Putamen (tissue), 1 donor: ENCODE measurements around the gene PDE4D.

ENCODE experiments used
- DNase-seq: peaks from one replicate; pipeline ENCODE4 v3.0.0-alpha.2; 2016; ENCODE audit warnings: low spot score

The PDE4D gene

DNA sequence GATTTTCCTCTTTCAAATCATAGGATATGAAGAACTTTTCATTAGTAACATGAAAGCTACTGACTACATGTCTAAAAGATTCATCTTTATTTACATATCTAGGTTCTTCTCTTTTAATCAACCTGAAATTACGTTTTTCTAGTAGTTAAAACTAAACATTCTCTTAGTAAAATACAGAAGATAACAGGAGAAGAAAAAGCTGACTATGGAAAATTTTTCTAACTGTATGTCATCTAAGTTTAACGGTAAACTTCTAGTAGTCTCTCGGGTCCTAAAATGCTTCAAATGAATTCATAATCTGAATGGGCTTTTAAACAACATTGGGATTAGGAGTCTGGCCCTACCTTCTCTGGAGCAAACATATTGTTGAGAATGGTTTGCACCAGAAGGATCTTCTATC, 151.9 kb downstream of the PDE4D start:
- no peak for DNase-seq

DNA sequence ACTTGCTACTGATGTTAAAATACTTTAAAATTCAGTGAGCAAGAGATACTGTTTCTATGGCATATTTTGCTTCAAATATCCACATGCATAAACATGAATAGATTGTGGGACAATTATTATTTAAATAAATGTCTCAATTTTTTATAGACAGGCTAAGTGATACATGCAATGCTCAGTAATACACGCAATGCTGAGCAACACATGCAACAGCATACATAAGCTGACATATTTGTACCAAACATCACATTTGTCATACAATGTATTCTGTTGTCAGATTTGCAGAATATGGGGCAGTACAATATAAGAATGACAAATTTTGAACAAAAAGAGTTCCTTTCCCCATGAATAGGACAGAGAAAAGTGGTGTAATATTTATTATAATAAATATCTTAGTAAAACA, 155.5 kb downstream of the PDE4D start:
- DNase-seq = no peak

DNA sequence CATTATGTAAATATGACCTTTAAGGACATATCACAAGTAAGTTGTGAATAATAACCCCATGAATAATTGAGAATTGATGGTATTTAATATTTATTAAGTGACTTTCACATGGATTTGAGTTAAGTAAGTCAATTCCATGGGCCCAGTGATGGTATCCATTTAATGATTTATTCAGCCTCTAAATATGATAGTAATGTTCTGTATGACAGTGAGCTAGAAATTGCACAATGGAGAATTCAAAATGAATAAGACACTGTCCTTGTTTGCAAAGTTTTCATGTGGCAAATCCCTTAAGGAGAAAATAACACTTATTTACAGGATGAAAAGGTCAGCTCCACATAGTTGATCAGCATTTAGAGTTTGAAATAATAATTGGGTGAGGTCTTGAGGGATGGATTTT, 160.7 kb downstream of the PDE4D start:
- DNase-seq = no peak

DNA sequence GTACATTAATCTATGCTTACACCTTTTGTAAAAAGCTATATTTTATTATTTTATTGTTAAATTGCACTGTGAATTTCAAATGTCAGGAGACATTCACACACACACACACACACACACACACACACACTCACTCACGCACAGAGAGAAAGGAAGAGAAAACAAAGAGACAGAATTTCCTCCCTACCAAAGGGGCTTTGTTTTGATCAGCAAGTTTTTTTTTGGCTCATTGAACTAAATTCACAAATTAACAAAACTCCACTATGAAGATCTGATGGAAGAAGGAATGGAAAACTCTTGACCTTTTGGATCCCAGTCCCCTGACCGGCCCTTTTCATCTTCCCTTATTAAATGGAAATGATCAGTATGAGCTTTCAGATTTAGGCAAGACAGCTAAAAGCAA, 161.2 kb downstream of the PDE4D start:
- no peak for DNase-seq

DNA sequence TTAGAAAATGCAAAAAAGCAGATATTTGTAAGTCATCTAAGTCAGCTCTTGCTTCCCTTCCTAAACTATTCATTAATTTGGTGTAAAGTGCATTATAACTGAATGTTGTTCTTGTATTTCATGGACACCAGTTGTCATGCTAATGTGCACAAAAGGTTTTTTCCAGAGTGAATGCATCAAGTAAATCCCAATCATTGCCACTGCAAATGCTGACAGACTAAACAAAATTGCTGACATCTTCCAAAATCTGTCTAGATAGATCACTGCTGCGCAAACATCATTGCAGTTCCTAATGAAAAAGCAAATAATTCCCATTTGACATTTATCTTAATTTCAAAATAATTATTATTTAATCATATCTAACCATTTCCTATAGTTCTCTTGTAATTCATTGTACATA, 161.7 kb downstream of the PDE4D start:
- DNase-seq = no peak

DNA sequence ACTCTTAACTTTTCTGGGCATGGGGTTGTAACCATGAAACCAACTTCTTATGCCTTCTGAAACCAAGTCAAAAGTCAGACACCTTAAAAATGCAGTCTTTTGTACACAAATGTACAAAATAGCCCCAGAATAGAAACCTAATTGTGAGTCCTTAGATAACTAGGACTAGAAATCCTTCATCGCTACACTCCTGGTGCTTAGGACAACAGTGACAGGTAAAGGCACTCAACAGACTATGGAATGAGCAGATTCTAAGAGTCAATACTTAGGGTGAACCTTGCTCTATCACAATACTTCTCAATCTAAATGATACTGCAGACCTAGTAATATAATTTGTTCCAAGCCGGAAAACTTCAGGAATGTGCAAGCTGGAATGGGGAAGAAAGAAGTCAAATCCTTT, 163.7 kb downstream of the PDE4D start:
- no peak for DNase-seq

DNA sequence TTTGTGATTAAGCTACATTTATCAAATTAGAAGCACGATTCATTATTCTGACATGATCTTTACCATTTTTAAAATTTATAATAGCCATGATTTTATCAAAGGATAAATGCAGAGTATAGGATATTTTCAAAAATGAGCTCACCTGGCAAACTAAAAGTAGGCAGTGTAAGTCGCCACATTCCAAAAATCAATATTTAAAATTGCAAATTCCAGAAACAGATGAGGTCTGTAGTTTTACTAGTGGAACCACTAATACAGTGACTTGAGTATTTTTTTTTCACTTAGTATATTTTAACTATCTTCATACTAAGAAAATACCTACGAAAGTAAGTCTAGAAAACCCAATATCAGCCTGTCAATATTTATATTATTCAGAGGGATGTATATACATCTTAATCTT, 164.2 kb downstream of the PDE4D start:
- DNase-seq = no peak

DNA sequence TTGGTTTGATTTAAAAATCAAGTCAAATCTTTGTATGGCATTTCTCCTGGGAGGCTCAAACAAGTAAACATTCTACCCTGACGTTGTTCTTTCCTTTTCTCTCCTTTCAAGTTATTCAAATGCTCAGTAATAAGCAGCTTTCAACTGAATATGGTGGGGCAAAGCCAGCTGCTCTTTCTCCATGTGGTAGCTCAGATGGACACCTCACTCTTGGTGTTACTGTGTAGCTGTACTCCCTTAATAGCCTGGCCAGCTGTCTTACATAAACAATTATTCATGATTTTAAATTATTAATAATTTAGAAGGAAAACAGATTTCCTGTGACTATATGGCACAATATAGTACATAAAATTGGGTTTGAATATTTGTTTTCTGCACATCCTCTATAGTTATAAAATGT, 165.2 kb downstream of the PDE4D start:
- DNase-seq = no peak

DNA sequence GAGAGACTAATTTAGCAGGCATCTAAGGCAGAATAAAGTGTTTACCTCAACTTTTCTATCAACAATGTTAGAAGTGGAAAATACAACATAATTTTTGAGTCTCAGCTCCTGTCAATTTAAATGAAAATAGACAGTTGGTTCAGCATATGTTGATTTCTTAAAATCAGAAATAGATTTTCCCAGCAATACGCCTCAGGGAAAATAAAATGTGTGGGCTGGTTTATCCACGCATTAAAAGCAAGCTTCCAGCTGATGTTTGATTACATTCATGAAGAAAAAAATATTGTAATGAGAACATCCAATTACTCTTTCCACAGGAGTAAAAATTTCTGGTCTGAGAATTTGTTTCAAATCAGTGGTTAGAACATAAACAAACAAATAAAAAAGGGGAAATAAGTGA, 166.3 kb downstream of the PDE4D start:
- DNase-seq = no peak

DNA sequence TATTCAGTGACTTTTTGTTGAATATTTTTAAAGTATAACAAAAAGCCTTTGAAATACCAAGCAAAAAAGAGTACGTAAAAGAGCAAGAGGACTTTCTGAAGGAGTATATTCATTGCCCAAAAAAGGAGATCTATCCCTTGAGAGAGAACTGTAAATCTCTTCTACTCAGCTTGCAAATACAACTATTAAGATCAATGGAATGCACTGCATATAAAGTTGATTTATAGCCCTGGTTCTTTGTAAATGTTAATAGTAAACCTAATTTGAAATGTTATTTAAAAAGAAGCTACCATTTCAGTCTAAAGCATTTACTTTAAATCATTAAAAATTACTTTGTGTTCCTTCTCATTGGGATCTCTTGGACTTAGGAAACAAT, 168.1 kb downstream of the PDE4D start:
- no peak for DNase-seq

DNA sequence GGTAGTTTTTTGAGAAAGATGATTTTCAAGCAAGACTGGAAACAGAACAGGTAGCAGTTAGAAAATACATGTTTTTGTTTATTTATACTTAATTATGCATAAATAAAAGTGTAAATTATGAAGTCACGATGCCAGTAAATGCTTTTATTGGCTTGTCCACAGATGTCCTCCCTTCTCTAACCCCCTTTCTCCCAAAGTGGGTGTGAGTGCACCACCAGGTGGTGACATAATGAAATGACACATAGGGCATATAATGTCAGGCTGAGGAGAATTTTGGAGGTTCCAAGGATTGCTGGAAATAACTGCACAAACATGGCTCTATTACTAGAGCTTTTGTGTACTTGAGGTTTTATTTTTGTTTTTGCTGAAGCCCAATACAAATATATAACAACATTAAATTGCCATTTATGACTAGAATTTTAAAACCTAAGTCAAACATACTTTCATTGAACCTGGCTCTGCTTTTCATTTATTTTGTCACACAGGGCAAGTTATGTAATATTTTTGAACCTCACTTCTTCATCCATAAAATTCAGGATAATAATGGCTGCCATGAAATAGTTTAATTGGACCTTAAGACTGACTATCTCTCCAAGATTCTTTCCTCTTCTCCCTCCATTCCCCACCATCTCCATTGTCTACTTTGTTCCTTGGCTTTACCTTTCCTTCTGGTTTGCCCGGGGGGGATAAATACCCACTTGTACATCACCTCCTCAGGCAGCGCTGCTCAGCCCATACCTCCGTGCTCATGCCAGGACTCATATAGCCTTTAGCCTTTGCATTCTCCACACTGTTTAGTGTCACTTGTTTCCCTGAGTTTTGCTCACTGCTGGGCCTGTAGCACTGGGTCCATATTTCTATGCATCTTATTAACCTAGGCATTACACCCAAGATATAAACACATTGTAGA, 168.8 kb downstream of the PDE4D start:
- DNase-seq = no peak

DNA sequence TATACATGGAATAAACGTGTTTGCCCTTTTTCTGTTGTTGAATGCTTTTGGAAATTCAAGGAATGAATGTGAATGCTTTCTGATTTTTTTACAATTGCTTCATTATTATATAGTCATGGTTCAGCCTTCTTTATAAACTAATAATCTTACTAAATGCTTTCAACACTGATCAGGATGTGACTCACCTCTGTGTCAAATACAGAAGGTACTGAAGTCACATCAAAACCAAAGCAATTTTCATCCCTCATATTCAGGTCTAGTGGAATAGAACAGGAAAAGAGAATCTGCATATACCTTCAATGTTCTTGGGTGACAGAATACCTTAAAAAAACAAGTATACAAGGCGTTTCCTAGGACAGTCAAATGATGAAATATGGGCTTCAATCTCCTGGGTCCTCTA, 170.7 kb downstream of the PDE4D start:
- peak; percentile 16 for DNase-seq

DNA sequence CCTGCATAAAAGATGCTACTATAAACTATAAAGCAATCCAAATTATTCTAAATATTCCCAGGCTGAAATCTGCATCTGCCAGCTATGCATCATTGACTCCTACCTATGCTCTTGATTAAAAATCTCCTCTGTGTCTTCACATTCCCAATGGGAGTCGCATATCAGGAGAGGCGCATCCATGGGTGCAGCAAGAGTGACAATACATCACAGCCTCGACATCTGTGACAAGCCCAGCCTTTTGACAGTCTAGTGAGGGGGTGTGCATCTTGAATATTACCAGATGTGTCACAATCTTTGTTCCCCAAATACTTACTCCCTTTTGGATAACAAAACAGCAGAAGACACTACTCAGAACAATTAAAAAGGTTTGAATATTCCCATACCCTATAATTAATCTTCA, 171.8 kb downstream of the PDE4D start:
- DNase-seq = peak; percentile 59

DNA sequence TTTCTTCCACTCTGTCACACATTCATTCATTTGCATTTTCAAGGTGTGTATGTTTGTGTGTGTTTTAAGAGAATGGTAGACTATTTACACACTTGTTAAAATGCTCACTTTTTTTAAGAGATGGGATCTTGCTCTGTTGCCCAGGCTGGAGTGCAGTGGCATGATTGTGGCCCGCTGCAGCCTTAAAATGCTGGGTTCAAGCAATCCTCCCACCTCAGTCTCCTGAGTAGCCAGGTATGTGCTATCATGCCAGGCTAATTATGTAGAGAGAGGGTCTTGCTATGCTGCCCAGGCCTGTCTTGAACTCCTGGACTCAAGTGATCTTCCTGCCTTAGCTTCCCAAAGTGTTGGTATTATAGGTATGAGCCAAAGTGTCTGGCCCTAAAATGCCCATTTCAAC, 173.5 kb downstream of the PDE4D start:
- DNase-seq = no peak

DNA sequence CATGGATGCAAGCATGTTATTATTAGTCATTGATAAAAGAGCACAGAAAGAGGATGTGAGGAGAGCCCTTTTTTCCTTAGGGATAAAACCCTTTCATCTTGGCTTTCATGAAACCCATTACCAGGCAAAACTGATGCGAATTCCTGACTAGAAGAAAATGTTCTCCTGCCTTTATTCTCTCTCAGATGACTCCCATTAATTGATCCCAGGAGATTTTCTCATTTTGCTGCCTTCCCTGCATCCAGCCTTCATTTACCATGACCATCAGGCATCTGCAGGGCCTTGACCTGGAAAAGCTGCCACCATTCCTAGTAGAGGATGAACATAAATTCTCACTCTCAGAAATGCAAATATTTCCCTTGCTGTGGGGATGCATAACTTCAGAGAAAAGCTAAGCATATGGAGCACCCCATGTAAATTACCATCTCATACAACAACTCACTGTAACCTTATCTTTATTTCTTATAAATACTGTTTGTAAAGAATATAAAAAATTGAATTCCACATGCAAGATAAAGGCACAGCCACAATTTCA, 176.5 kb downstream of the PDE4D start:
- no peak for DNase-seq

DNA sequence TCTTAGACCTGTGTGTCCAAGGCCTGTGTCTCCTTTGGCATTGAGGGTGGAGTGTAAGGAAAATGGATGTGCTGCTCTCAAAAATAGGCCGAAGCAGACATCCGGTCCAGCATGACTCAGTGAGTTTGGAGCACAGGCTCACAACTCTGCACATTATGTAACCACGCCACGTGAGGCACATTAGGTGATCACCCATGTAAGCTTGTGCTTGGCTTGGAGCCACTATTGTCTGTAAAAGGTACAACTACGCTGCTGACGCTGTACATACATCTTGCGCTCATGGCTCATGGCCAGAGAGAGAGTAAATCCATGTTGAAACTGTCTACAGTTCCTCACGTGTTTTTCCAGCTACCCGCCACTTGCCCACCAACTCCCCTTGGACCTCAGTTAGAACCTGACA, 177.5 kb downstream of the PDE4D start:
- no peak for DNase-seq

DNA sequence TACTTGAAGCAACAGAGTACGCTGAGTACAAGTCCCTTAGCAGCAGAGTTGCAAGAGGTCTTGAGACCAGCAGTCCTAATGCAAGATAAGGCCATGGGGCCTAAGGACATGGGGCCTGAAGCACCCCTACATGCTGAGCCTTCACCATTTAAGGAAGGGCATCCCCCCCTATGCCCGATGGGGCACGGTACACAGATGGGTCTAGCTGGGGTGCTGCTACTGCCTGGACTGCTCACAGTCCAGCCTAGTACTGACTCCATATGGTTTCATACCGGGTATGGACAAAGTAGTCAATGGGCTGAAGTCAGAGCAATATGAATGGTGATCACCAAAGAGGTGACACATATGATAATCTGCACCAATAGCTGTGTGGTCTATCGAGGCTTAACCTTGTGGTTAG, 178.3 kb downstream of the PDE4D start:
- DNase-seq = no peak

DNA sequence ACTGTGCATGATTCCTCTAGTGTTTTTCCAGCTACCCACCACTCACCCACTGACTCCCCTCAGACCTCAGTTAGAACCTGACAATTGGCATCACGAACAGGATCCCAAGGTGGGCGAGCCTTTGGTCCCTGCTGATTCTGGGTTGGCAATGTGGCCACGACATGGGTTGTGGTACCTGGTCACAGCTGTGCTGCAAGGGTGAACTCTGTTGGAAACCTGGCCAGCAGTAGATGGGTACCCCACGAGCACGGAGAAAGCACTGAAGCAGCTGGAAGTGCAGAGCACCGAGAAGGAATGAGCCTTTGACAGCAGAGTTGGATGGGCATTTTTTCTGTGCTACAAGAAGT, 180.1 kb downstream of the PDE4D start:
- DNase-seq = no peak

DNA sequence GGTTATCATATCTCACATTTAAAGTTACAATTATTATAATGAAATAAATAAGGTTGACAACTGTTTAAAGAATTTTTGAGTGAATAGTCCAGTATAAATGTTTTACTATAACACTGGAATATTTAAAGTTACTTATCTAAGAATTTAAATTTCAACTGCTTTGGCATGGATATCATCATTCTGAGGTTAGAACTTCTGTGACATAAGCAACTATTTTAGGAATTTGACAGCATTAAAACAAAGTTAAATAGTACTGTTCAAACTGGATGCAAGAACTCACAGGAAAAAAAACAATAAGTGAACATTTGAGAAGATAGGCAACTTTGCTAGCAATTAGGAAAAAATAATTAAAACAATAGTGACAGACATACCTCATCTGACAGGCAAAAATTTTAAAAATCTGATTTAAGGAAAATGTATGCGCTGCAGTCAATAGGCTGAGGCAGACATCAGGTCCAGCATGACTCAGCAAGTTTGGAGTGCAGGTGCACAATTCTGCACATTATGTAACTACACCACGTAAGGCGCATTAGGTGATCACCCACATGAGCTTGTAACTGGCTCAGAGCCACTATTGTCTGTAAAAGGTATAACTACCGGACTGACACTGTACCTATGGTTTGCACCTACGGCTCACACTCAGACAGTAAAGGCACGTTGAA, 180.6 kb downstream of the PDE4D start:
- DNase-seq = no peak

DNA sequence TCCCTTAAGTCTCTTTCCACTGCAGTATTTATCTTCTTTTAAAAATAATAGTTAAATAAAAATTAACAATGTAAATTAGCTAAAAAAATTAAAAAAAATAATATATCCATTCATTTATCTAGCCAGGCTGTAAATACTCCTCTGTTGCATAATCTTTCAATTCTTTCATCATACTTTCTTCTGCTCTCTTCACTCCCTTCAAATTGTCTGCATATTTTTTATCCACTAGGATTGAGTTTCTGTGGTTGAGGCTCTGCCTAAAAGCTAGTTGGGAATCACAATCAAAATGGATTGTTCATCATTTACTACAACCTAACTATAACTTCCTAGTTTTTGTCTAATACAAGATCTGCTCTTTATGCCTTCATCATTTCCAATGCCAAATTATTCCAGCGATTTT, 182.2 kb downstream of the PDE4D start:
- no peak for DNase-seq

DNA sequence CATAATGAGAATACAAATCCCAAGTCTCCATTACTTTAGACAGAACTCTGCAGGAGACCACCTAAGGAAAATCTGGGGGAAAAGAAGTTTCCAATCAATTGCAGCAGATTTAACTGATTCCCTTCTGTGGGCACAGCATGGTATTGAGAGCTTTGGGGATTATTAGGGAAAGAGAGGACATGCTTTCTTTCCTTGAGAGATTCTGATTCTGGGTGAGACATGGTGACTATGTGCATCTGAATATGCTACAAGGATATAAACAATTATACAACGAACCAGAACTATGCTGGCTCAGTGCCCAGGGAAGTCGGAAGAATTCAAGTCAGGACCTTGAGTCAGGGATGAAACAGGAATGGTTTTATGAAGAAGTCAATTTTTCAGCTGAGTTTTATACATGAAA, 183.7 kb downstream of the PDE4D start:
- no peak for DNase-seq

DNA sequence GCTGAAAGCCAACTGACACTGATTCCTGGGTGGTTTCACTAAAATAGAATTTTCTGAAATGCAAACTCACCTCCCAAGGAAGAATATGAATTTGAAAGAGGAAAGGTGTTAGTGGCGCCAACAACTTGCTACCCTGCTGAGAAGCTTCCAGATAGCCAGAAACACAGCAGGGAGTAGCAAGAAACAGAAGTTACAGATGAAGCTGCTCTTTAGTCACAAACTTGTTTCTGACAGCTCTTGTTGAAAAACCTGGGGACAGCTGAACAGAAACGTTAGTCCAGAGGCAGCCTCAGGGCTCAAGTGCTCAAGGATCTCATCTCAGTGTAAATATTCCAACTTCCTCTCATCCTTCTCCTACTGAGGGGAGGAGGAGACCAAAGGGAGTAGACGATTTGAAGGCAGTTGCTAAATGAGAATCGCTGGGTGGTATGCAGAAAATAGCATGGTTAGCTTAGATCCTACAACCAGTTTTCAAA, 184.1 kb downstream of the PDE4D start:
- no peak for DNase-seq

DNA sequence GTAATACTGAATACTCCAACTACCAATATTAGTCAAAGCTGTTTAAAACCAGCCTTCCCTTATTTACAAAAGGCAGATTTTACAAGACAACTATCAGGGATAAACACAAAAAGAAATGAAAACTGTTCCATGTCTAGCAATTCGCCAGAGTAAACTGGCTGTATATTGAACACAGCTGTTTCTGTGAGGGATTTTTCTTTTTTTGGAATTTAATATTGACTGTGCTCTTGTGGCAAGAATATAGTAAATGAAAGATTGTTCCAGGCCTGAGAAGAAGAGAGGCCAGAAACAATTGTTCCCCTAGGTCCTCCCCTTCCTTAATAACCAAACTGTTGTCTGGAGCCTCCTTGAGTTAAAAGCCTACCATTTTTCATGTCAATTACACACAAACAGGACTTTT, 188.6 kb downstream of the PDE4D start:
- DNase-seq = no peak

DNA sequence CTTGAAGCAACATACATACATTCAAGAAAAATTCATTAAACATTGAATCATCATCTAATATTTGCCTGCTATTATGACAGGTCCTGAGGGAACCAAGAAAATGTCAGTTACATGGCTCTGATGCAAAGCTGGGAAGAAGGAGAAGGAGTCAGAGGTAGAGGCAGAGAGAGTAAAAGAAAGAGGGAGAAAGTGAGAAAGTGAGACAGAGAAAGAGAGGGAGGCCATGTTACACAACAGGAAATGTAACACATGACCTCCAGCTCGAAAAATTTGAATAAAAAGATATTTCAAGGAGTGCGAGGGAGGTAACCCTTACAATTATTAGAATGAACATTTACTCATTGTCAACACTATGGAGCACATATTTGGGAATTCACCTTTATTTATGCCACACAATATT, 189.7 kb downstream of the PDE4D start:
- DNase-seq = no peak
